Measurements from ENCODE around the gene AIF1L. TPM values are rescaled to one million over a fixed set of nuclear protein-coding genes. Genes with fewer than 3 reads are reported as not detected.

AIF1L gene
- total RNA-seq, 1 experiment from 2014 or later: 23.7 TPM

DNA sequence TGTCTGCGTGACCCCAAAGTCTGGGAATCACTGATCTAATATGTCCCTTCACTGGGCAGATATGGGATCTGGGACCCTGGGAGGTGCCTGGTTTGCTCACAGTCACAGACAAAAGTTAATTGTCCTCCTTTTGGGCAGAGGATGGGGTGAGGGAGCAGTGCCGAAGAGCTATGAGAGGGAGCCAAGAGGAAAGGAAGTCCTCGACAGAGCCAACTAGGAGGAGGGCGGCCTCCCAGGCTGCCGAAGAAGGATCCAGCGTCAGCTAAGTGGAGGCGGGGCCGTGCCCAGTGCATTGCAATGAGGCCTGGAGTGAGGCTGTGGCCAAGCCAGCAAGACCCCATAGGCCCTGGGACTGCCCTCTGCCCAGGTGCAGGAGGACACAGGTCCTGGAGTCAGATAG lies 11.4 kb downstream of the AIF1L start:
- CTCF ChIA-PET: no interaction called here
- ATAC-seq: no peak
- TF ChIP-seq, protein P1, sequence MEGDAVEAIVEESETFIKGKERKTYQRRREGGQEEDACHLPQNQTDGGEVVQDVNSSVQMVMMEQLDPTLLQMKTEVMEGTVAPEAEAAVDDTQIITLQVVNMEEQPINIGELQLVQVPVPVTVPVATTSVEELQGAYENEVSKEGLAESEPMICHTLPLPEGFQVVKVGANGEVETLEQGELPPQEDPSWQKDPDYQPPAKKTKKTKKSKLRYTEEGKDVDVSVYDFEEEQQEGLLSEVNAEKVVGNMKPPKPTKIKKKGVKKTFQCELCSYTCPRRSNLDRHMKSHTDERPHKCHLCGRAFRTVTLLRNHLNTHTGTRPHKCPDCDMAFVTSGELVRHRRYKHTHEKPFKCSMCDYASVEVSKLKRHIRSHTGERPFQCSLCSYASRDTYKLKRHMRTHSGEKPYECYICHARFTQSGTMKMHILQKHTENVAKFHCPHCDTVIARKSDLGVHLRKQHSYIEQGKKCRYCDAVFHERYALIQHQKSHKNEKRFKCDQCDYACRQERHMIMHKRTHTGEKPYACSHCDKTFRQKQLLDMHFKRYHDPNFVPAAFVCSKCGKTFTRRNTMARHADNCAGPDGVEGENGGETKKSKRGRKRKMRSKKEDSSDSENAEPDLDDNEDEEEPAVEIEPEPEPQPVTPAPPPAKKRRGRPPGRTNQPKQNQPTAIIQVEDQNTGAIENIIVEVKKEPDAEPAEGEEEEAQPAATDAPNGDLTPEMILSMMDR (conservative IDR thresholded peaks at IDR 0.05; ENCODE audit: low read depth, low read length): no peak
- Histone ChIP-seq H3K4me2 (ENCODE audit: low read length) (no peak overlapping the region), H3K36me3 (ENCODE audit: low read depth, low read length) (no peaks in the 10 kb centered on the region), H3K4me3 (ENCODE audit: low read length) (no peak overlapping the region), H4K20me1 (ENCODE audit: low read length) (no peaks in the 10 kb centered on the region), H3K27ac (ENCODE audit: low read length) (no peak overlapping the region), H3K27me3 (ENCODE audit: low read length) (no peaks in the 10 kb centered on the region), H3K9me3 (ENCODE audit: low read length) (no peaks in the 10 kb centered on the region), H3K79me2 (ENCODE audit: low read length) (no peaks in the 10 kb centered on the region), H3K9ac (ENCODE audit: low read length) (no peak overlapping the region), H3K4me1 (ENCODE audit: insufficient read depth, low read length) (no peaks in the 10 kb centered on the region), H3K9me2 (replicated peaks; ENCODE audit: low read length) (no peaks in the 10 kb centered on the region), H2AFZ (ENCODE audit: low read length) (no peak overlapping the region), H3F3A (ENCODE audit: low read length, unreplicated experiment) (no peaks in the 10 kb centered on the region)
- DNase-seq: no peak
- POLR2A ChIA-PET (ENCODE audit: unreplicated experiment): no interaction called here
- intact Hi-C loops (cut with micrococcal nuclease): no loop called here
- BruUV-seq (replicated peaks): no TSS peak

DNA sequence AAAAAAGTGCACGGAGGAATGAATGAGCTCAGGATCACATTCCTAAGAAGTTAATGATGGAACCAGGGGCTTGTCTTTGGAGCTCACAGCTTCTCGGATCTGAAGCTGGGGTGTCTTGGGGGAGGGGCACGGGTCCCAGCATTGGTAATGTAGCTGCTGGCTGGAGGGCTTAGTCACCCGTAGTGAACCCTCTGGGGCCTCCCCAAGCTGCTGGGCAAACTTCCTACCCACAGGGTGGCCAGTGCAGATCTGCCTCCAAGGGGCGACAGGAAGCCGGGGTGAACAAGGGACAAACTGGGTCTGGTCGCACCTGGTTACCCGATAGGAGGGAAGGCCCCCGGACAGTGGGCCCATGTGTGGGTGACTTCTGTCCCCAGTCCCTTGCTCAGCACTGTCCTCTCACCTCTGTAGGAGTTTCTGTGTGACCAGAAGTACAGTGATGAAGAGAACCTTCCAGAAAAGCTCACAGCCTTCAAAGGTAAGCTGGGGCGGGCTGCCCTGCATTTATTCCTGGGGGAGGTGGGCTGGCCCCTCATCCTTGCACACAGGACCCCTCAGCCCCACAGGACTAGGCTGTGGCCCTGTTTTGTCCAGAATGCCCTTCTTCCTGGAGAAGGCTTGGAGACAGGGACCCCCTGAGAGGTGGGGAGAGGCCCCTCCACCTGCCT lies 15.0 kb downstream of the AIF1L start:
- Histone ChIP-seq H3K9me2 (replicated peaks; ENCODE audit: low read length) (no peaks in the 10 kb centered on the region), H3K4me1 (ENCODE audit: insufficient read depth, low read length) (no peaks in the 10 kb centered on the region), H3F3A (ENCODE audit: low read length, unreplicated experiment) (no peaks in the 10 kb centered on the region), H4K20me1 (ENCODE audit: low read length) (no peaks in the 10 kb centered on the region), H3K27me3 (ENCODE audit: low read length) (no peaks in the 10 kb centered on the region), H3K79me2 (ENCODE audit: low read length) (no peaks in the 10 kb centered on the region), H3K27ac (ENCODE audit: low read length) (no peak overlapping the region), H3K36me3 (ENCODE audit: low read depth, low read length) (no peaks in the 10 kb centered on the region), H3K9ac (ENCODE audit: low read length) (no peak overlapping the region), H3K4me2 (ENCODE audit: low read length) (no peak overlapping the region), H2AFZ (ENCODE audit: low read length) (no peak overlapping the region), H3K4me3 (ENCODE audit: low read length) (no peak overlapping the region), H3K9me3 (ENCODE audit: low read length) (no peaks in the 10 kb centered on the region)
- TF ChIP-seq EZH2 (IDR thresholded peaks at IDR 0.05; ENCODE audit: low read length, unreplicated experiment): no peak
- intact Hi-C loops (cut with micrococcal nuclease): no loop called here
- no peak for DNase-seq
- POLR2A ChIA-PET (ENCODE audit: unreplicated experiment): no interaction called here
- no peak for ATAC-seq
- no TSS peak for BruUV-seq (replicated peaks)
- CTCF ChIA-PET: no interaction called here

DNA sequence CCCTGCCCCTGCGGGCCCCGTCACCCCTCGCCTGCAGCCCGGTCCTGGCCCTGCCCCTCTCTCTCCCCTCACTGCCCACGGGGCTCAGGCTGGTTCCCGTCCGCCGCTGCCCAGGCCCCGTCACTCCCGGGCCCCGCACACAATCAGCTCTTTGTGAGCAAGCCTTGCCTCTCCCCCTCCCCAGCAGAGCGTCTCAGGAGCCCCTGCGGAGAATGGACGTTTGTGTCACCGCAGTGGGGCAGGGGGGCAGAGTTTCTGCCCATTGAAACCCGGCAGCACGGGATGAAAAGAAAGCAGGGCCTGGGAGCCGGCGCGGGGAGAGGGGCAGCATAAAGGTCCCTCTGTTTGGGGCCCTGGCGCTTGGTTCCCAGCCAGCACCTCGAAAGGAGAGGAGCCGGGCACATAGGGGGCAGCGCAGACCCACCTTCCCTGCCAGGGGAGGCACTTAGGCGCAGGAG lies 15.6 kb downstream of the AIF1L start:
- Histone ChIP-seq H3F3A (ENCODE audit: low read length, unreplicated experiment) (no peaks in the 10 kb centered on the region), H3K4me1 (ENCODE audit: insufficient read depth, low read length) (no peaks in the 10 kb centered on the region), H3K27me3 (ENCODE audit: low read length) (no peaks in the 10 kb centered on the region), H3K9me3 (ENCODE audit: low read length) (no peaks in the 10 kb centered on the region), H3K36me3 (ENCODE audit: low read depth, low read length) (no peaks in the 10 kb centered on the region), H4K20me1 (ENCODE audit: low read length) (no peaks in the 10 kb centered on the region), H3K4me3 (ENCODE audit: low read length) (no peak overlapping the region), H3K79me2 (ENCODE audit: low read length) (no peaks in the 10 kb centered on the region), H3K9me2 (replicated peaks; ENCODE audit: low read length) (no peaks in the 10 kb centered on the region), H3K4me2 (ENCODE audit: low read length) (no peak overlapping the region), H3K9ac (ENCODE audit: low read length) (no peak overlapping the region), H3K27ac (ENCODE audit: low read length) (no peak overlapping the region), H2AFZ (ENCODE audit: low read length) (no peak overlapping the region)
- TF ChIP-seq EZH2phosphoT487 (IDR thresholded peaks at IDR 0.05; ENCODE audit: borderline replicate concordance, low read length) (no peak), EZH2 (IDR thresholded peaks at IDR 0.05; ENCODE audit: low read length, unreplicated experiment) (no peak)
- TF ChIP-seq, protein P1 (conservative IDR thresholded peaks at IDR 0.05; ENCODE audit: low read depth, low read length): no peak
- BruUV-seq (replicated peaks): no TSS peak
- CTCF ChIA-PET: no interaction called here
- POLR2A ChIA-PET (ENCODE audit: unreplicated experiment): no interaction called here
- intact Hi-C loops (cut with micrococcal nuclease): no loop called here
- ATAC-seq: no peak
- DNase-seq: no peak

Data from PC-3 (cell line).